Gastrocnemius medialis (tissue), 4 donors: ENCODE data around the gene CRIP1. TPM values are rescaled to one million over a fixed set of nuclear protein-coding genes. Genes with fewer than 3 reads are reported as not detected.

Source experiments
- ATAC-seq, 2 donors: fragments of 150-250 bp; one replicate each; pipeline ENCODE4 v1.9.1; 2016
- DNase-seq, 2 donors: peaks; one replicate each; pipeline ENCODE4 v3.0.0-alpha.2; 2019
- H3K27ac ChIP-seq, 4 donors: fragments of 200-600 bp; sonication (generic); 1 replicate in 1 of 4; 2 replicates in 3 of 4; pipeline ENCODE4 v1.5.1; 2016 to 2018; ENCODE audit warnings: mild to moderate bottlenecking in 2 of 4, moderate library complexity in 1 of 4
- H3K27me3 ChIP-seq, 3 donors: fragments of 200-600 bp; sonication (generic) in 2 of 3; 1 replicate in 1 of 3; 2 replicates in 2 of 3; pipeline versions ENCODE4 v1.5.1 to v1.6.0; 2016 to 2019; ENCODE audit warnings: mild to moderate bottlenecking in 1 of 3, moderate library complexity in 1 of 3
- H3K36me3 ChIP-seq, 2 donors: fragments of 200-600 bp; sonication (generic) in 1 of 2; one replicate each; pipeline ENCODE4 v1.5.1; 2017 to 2018
- H3K4me1 ChIP-seq, 2 donors: fragments of 200-600 bp; sonication (generic) in 1 of 2; one replicate each; pipeline ENCODE4 v1.5.1; 2016 to 2017; ENCODE audit warnings: mild to moderate bottlenecking in 2 of 2
- H3K4me3 ChIP-seq, 4 donors: fragments of 200-600 bp; sonication (generic) in 3 of 4; 1 replicate in 1 of 4; 2 replicates in 3 of 4; pipeline ENCODE4 v1.5.1; 2016 to 2019; ENCODE audit warnings: mild to moderate bottlenecking in 2 of 4
- H3K9me3 ChIP-seq, 3 donors: fragments of 200-600 bp; sonication (generic) in 2 of 3; 1 replicate in 1 of 3; 2 replicates in 2 of 3; pipeline ENCODE4 v1.5.1; 2016 to 2019
- CTCF ChIP-seq, 5 experiments: fragments of 450-650 bp in 3 of 5; fragments of 200-600 bp in 2 of 5; sonication (generic) in 2 of 5; IDR thresholded peaks in 4 of 5; conservative IDR thresholded peaks in 1 of 5; 1 replicate in 4 of 5; 2 replicates in 1 of 5; pipeline ENCODE4 v1.5.1; 2016 to 2019; ENCODE audit warnings: antibody characterized with exemption in 5 of 5, mild to moderate bottlenecking in 3 of 5, moderate library complexity in 3 of 5
- POLR2A ChIP-seq, 2 donors: fragments of 450-650 bp; IDR thresholded peaks; one replicate each; pipeline ENCODE4 v1.6.1; 2017; ENCODE audit warnings: antibody characterized with exemption in 2 of 2, mild to moderate bottlenecking in 2 of 2, moderate library complexity in 2 of 2
- in situ Hi-C, 4 donors: fragments of 200-750 bp; cut with MboI; loops; one replicate each; pipeline versions ENCODE4 v1.15.0 to v1.8.0; 2017; ENCODE audit warnings: low sequenced_read_pairs in 4 of 4
- intact Hi-C: fragments of 100-400 bp; cut with DNase I; formaldehyde crosslinking; loops from one replicate; pipeline ENCODE4 v1.15.1; 2023; ENCODE audit warnings: low total_unique reads
- total RNA-seq, 4 donors: library from RNA; depleted of rRNA; stranded (reverse); fragments of >200 nt; gene quantifications; one replicate each; pipeline versions ENCODE4 v1.1.0 to v1.2.3, GENCODE V29; 2016

The CRIP1 gene
- total RNA-seq, 4 donors from 2014 or later: 2.6 to 7.6 (median 5.3) TPM

- H3K36me3 ChIP-seq: no peaks in the 10 kb centered on the region
- H3K27ac ChIP-seq: no peak overlapping the region
- H3K4me1 ChIP-seq: no peaks in the 10 kb centered on the region
- peaks cover 4 to 11% (median 10%) of the 10 kb centered on the region in 3 donors for H3K27me3 ChIP-seq
- no peak for ATAC-seq
- H3K4me3 ChIP-seq: no peak overlapping the region
- no peak for DNase-seq
- H3K9me3 ChIP-seq: no peaks in the 10 kb centered on the region
- intact Hi-C loops (no loop called here), in situ Hi-C loops (no loop called here)
- TF ChIP-seq CTCF (IDR thresholded peaks at IDR 0.05 in 4 of 5, conservative IDR thresholded peaks at IDR 0.05 in 1 of 5) (no peak), POLR2A (IDR thresholded peaks at IDR 0.05) (no peak)
Observed at GRCh38 chr14:105507247-105507646, 20.6 kb downstream of the CRIP1 start.

- Histone ChIP-seq H3K27ac (no peak overlapping the region), H3K4me3 (no peak overlapping the region), H3K36me3 (no peaks in the 10 kb centered on the region), H3K4me1 (no peaks in the 10 kb centered on the region), H3K27me3 (peaks cover 4 to 17% (median 10%) of the 10 kb centered on the region in 3 donors), H3K9me3 (no peaks in the 10 kb centered on the region)
- intact Hi-C loops: no loop called here
- DNase-seq (no peak), ATAC-seq (no peak)
- in situ Hi-C loops: no loop called here
- TF ChIP-seq POLR2A (IDR thresholded peaks at IDR 0.05): no peak
Observed at GRCh38 chr14:105508069-105508468, 21.4 kb downstream of the CRIP1 start.

GRCh38 chr14:105508601-105509000 is 21.9 kb downstream of the CRIP1 start:
- in situ Hi-C loops (no loop called here), intact Hi-C loops (no loop called here)
- Histone ChIP-seq H3K27ac (no peak overlapping the region), H3K27me3 (peaks cover 4 to 17% (median 10%) of the 10 kb centered on the region in 3 donors), H3K9me3 (no peaks in the 10 kb centered on the region), H3K4me3 (no peak overlapping the region), H3K4me1 (no peaks in the 10 kb centered on the region), H3K36me3 (no peaks in the 10 kb centered on the region)
- ATAC-seq (no peak), DNase-seq (no peak)
- TF ChIP-seq CTCF (IDR thresholded peaks at IDR 0.05 in 4 of 5, conservative IDR thresholded peaks at IDR 0.05 in 1 of 5) (no peak), POLR2A (IDR thresholded peaks at IDR 0.05) (no peak)

GRCh38 chr14:105517096-105517495 is 30.4 kb downstream of the CRIP1 start:
- Histone ChIP-seq H3K4me1 (no peaks in the 10 kb centered on the region), H3K36me3 (no peaks in the 10 kb centered on the region), H3K9me3 (no peaks in the 10 kb centered on the region), H3K27ac (no peak overlapping the region), H3K27me3 (peaks cover 5 to 12% (median 7%) of the 10 kb centered on the region in 3 donors), H3K4me3 (no peak overlapping the region)
- in situ Hi-C loops: no loop called here
- no peak for ATAC-seq
- TF ChIP-seq CTCF (IDR thresholded peaks at IDR 0.05 in 4 of 5, conservative IDR thresholded peaks at IDR 0.05 in 1 of 5) (no peak), POLR2A (IDR thresholded peaks at IDR 0.05) (no peak)
- intact Hi-C loops: no loop called here
- no peak for DNase-seq

- TF ChIP-seq POLR2A (IDR thresholded peaks at IDR 0.05) (no peak), CTCF (IDR thresholded peaks at IDR 0.05 in 4 of 5, conservative IDR thresholded peaks at IDR 0.05 in 1 of 5) (no peak)
- H3K4me1 ChIP-seq: no peaks in the 10 kb centered on the region
- no peak overlapping the region for H3K4me3 ChIP-seq
- H3K27ac ChIP-seq: no peak overlapping the region
- in situ Hi-C loops (loop anchor here in 1 of 4 donors (5.0 kb wide), 1 partner anchor 148 kb away; no protein-coding TSS in a partner anchor), intact Hi-C loops (no loop called here)
- H3K36me3 ChIP-seq: no peaks in the 10 kb centered on the region
- DNase-seq (no peak), ATAC-seq (no peak)
- peaks cover 0 to 12% (median 10%) of the 10 kb centered on the region in 3 donors for H3K27me3 ChIP-seq
- H3K9me3 ChIP-seq: no peaks in the 10 kb centered on the region
Observed at GRCh38 chr14:105519946-105520698, 33.4 kb downstream of the CRIP1 start.
